GM18520 (cell line): ENCODE results near the gene DYNLRB1.
"Not testable (repeated sequence)": the region's sequence is repeated elsewhere in the genome, so short reads cannot be mapped to it uniquely, and the experiment has no call there.

Source experiments
- ATAC-seq: cut with Tn5 transposase; IDR thresholded peaks from one replicate; pipeline ENCODE4 v1.9.1; 2021; ENCODE audit not compliant: unreplicated experiment

Gene DYNLRB1

DNA sequence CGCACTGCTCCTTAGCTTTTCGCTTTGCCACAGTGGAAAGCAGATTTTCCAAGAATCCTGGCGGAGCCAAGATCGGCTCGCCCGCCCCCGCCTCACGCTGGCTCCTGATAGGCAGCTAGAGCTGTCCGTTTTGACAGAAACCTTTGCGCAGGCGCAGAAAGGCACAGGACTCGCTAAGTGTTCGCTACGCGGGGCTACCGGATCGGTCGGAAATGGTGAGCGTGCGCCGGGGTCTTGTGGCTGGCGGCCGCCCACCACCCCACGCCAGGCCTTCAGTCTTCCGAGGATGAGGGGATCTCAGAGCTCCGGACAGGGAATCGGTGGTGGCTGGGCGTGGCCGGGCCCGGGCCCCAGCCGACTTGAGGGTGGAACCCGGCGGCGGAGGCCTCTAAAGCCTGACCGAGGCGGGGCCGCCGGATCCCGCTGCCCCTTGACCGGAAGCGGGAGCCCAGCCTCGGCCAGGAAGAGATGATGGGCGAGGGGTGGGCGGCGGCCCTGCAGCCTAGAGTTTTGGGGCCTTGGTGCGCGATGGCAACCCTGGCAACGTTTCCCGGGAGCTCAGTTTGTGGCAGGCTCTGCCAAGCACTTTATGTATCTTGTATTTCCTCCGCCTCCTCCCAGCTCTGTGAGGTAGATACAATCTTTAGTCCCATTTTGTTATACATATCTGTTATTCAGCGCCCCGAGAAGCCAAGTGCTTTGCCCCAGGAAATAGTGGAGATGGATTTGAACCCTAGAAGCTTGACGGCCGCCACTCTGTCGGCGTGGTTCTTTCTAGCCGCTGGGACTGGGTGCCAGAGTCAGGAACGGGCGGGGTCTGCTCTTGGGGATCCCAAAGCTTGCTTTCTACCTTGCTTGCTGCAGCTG is at the start of gene DYNLRB1:
Gene DYNLRB1, plus strand, starts transcription at position 176 of the 867 bp plus-strand sequence. Its CDS starts 37 bp downstream, at position 213.
- peak; percentile 60 for ATAC-seq

DNA sequence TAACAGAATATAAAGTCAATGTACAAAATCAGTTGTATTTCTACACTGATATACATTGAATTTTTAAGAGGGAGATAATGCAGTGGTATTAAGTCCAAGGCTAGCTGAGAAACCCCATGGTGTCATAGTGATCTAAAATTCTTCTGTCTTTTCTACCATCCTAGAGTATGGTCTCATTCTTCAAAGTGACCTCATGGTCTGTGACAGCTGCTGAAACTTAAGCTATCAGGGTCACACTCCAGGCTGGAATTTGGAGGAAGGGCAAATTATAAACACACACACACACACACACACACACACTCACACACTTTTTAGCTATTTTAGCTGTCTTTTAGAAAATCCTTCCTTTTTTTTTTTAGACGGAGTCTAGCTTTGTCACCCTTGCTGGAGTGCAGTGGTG is 47.3 kb upstream of the DYNLRB1 start:
- no peak for ATAC-seq

DNA sequence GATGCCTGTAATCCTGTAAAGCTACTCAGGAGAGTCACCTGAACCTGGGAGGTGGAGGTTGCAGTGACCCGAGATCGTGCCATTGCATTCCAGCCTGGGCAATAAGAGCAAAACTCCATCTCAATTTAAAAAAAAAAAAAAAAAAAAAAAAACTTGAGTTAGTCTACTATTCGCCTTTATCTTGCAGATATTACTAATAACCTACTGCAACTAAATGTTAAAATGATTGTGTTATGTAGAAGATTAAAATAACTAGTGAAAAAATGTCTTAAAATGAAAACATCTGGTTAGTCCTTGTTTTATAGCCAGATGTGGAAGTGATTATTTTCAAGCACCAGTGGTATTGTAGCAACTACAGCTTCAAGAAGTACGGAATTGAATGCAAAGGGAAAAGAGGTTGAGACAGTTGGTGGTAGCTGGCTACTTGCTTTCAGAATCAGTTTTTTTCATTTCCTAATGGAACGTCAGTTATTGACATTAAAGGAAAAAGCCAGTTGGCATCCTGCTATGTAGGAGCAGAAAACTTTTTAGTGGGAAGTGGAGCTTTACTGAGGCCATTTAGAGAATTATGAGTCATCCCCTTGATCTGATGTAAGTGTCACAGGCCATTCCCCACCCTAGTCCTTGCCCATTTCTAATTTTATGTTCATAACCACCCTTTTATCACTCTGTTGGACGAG is 43.8 kb upstream of the DYNLRB1 start:
- ATAC-seq = no peak

DNA sequence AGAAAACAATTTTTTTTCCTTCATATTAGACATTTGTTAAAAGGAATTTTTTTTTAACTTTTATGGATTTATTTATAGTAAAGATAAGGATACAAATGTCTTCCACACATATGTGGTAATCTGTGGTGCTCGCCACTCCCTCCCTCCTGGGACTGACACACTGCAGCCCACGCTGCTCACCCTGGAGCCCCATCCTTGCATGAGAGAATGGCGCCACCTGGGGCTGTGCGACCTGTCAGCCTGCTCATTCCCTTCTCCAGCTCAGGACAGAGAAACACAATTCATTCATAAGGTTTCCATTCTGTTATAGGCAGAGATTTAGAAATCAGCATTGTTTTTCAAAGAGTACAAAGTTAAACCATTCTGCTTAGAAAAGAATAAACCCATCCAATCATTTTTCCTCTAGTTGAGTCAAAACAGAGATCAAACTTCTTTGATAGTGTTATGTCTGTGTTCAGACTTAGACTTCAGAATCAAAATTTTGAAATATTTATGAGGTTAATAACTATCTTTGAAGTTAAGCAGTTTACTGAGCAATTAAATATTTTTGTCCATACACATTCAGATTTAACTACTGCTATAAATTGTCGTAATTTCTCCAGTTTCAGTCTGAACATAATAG is 42.8 kb upstream of the DYNLRB1 start:
- ATAC-seq = no peak

DNA sequence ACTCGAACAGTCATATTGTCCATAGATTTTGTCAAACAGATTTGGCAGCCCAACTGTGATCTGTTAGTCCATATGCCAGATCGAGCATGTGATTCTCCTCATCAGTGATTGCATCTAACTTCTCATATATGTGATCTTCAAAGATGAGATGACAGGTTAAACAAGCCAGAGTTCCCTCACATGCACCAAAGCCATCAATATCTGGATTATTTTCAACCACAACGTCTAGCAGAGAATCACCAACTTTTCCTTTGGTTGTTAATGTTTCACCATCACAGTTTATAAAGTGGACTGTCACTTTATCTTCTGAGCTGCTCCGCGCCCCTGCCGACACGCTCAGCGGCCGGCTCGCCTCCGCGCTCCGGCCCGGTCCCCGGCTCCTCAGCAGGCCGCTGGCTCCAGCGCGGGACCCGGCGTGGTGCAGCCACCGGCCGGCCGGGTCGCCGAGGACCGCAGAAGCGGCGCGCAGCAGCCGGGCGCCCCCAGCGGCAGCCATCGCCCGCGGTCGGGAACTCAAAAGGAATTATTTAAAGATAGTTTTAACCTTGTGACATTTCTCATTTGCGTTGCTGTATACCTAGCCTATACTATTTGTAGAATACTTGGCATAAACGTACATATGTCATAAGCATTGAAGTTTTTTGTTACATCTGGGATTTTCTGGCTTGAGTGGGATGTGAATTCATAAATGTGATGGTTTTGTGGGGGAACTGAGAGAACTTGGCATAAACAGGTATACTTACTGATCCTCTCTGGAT is 40.1 kb upstream of the DYNLRB1 start:
- no peak for ATAC-seq

DNA sequence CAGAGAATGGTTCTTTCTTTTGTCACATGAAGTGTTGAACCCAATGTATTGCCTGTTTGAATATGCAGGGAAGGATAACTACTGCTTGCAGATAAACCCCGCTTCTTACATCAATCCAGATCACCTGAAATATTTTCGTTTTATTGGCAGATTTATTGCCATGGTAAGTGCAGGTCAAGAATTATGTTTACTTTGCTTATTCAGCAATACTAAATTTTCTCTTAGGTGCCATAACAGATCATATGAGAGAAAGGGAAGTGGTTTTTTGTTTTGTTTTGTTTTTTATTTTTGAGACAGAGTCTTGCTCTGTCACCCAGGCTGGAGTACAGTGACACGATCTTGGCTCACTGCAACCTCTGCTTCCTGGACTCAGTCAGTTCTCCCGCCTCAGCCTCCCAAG is 36.6 kb upstream of the DYNLRB1 start:
- no peak for ATAC-seq

DNA sequence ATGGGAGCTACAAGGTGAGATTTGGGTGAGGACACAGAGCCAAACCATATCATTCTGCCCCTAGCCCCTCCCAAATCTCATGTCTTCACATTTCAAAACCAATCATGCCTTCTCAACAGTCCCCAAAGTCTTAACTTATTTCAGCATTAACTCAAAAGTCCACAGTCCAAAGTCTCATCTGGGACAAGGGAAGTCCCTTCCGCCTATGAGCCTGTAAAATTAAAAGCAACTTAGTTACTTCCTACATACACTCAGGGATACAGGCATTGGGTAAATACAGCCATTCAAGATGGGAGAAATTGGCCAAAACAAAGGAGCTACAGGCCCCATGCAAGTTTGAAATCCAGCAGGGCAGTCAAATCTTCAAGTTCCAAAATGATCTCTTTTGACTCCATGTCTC is 34.1 kb upstream of the DYNLRB1 start:
- not testable (repeated sequence) for ATAC-seq

DNA sequence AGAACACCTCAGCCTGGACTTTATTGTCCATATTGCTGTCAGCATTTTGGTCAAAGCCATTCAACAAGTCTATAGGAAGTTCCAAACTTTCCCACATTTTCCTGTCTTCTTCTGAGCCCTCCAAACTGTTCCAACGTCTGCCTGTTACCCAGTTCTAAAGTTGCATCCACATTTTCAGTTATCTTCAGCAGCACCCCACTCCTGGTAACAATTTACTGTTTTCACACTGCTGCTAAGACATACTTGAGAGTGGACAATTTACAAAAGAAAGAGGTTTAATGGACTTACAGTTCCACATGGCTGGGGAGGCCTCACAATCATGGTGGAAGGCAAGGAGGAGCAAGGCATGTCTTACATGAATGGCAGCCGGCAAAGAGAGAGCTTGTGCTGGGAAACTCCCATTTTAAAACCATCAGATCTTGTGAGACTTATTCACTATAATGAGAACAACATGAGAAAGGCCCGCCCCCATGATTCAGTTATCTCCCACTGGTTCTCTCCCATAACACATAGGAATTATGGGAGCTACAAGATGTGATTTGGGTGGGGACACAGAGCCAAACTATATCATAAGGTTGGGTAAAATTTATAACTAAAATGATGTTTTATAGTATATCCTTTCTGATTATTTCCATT is 32.5 kb upstream of the DYNLRB1 start:
- ATAC-seq = not testable (repeated sequence)

DNA sequence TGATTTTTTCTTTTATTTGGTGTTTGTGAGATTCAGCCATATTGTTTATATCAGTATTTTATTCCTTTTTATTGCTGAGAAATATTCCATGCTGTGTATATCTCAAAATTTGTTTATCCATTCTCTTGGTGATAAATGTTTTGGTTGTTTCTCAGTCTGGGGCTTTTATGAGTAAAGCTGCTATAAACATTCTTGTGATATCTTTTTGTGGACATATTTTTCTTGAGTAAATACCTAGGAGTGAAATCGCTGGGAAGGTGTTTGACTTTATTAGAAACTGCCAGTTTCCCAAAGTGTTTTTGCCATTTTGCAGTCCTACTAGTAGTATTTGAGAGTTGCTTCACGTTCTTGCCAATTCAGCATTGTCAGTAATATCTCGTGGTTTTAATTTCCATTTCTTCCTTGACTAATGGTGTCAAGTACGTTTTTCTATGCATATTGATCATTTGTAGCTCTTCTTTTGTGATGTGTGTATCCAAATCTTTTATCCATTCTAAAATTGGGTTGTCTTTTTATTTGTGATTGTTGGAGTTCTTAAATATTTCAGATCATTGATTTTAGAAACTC is 31.1 kb upstream of the DYNLRB1 start:
- no peak for ATAC-seq

DNA sequence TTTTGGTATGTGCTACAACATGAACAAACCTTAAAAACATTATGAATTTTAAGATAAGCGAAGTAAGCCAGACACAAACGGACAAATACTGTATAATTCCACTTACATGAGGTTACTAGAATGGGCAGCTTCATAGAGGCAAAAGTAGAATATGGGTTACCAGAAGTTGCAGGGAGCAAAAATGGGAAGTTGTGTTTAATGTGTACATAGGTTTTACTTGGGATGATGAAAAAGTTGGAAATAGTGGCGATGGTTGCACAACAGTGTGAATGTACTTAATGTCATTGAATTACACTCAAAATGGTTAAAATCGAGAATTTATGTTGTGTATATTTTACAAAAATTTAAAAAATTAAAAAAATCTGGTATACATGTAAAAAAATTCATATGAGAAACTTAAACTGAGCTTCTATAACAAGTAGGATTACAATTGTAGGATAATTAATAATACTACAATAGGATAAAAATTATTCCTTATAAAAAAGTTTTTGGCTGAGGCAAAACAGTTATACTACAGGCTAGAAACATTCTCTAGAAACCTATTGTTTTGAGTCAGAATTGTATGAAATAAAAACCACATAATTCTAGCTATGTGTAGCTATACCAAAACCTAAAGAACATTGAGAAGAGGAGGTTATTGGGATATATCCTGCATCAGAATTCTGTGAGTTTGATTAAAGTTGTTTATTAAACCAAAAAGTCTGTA is 24.8 kb upstream of the DYNLRB1 start:
- ATAC-seq = no peak

DNA sequence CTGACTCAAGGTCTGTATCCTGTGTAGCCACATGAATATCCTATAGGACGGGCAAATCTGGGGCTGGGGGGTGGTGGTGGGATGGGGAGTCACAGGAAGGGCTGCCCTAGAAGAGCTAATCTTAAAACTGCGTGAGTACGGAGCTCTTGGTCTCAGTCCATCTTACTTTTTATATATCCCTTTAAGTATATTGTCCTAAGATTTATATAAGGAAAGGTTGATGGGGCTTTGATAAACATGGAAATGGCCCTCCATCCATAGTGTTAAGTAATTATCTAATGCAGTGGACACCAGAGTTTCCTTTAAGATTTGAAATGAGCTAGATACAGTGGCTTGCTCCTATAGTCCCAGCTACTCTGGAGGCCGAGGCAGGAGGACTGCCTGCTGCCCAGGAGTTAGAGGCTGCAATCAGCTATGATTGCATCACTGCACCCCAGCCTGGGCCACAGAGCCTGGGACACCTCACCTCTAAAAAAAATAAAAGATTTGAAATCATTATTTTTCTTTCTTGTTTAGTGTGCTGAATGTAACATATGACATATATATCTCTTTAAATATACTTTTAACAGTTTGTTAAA is 24.2 kb upstream of the DYNLRB1 start:
- ATAC-seq = no peak

DNA sequence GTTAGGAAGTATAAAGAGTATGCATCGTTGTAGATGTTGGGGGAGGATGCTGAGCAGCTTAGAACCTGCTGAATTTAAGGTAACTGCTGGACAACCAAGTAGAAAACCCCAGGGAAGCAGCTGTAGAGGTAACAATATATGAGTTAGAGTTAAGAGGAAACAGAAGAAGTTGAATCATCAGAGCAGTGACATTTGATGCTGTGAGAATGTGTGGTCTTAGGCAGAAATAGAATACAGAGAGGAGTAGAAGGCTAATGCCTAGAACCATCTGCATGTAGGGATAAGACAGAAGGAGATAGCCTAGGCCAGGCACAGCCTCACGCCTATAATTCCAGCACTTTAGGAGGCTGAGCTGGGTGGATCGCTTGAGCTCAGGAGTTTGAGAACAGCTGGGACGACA is 22.6 kb upstream of the DYNLRB1 start:
- no peak for ATAC-seq

DNA sequence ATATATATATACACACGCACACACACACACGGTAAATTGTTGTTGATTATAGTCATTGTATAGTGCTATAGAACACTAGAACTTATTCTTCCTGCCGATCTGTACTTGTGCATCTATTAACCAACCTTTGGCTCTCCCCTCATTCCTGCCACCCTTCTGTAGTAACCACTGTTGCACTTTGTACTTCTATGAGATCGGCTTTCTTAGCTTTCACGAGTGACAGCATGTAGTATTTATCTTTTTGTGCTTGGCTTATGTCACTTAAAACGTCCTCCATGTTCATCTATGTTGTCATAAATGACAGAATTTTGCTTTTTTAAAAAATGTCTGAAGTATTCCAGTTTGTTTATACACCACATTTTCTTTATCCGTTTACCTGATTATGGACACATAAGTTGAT is 20.9 kb upstream of the DYNLRB1 start:
- no peak for ATAC-seq

DNA sequence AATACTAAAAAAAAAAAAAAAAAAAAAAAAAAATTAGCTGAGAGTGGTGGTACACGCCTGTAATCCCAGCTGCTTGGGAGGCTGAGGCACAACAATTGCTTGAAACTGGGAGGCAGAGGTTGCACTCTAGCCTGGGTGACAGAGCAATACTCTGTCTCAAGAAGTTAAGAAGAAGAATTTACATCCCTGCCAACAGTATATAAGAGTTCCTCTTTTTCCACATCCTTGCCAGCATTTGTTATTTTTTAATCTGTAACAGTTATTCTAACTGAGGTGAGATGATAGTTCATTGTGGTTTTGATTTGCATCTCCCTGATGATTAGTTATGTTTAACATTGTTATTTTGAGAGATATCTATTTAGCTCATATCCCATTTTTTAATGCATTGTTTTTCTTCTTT is 20.3 kb upstream of the DYNLRB1 start:
- no peak for ATAC-seq

DNA sequence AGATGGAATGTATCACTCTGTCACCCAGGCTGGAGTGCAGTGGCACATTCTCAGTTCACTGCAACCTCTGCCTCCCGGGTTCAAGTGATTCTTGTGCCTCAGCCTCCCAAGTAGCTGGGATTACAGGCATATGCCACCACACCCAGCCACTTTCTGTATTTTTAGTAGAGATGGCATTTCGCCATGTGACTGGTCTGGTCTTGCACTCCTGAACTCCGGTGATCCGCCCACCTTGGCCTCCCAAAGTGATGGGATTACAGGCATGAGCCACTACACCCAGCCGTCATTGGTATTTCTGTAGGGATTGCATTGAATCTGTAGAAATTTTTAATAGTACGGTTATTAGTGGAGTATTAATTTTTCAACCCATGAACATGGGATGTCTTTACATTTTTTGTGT is 18.6 kb upstream of the DYNLRB1 start:
- not testable (repeated sequence) for ATAC-seq

DNA sequence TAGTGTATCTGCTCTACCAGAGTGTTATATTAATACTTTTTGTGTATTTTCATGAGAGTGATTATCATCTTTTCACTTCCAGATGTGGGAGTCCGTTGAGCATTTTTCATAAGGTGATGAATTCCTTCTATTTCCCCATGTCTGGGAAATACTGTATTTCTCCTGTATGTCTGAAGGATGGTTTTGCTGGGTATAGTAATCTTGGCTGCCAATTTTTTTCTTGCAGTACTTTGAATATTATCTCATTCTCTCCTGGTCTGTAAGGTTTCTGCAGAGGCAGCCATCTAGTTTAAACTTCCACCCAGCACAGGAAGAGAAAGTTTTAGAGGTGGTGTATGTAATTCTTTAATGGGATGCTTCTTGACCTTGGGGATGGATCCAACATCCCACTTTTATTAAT is 15.4 kb upstream of the DYNLRB1 start:
- ATAC-seq = no peak

DNA sequence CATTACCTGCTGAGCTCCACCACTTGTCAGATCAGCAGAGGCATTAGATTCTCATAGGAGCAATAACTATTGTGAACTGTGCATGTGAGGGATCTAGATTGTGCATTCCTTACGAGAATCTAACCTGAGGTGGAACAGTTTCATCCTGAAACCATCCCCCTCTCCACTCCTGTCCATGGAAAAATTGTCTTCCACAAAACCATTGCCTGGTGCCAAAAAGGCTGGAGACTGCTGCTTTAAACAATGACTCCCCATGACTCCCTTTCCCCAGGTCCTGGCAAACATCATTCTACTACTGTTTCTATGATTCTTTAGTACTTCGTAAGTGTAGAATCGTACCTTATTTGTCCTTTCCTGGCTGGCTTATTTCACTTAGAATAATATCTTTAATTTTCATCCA is 9.7 kb upstream of the DYNLRB1 start:
- no peak for ATAC-seq

DNA sequence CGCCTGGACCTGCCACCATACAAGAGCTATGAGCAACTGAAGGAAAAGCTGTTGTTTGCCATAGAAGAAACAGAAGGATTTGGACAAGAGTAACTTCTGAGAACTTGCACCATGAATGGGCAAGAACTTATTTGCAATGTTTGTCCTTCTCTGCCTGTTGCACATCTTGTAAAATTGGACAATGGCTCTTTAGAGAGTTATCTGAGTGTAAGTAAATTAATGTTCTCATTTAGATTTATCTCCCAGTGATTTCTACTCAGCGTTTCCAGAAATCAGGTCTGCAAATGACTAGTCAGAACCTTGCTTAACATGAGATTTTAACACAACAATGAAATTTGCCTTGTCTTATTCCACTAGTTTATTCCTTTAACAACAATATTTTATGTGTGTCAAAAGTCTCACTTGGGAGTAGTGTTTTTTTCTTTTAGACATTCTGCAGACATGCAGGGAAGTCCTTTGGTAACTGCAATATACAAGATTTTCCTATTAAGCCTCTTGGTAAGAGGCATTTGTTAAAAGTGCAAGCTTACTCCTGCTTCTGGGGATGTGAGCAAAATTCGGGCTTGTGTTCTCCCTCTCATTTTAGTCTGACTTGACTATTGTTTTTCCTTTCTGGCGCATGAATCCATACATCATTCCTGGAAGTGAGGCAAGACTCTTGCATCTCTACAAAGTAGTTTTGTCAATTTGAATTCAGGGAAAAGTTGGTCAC is 8.4 kb upstream of the DYNLRB1 start:
- no peak for ATAC-seq

DNA sequence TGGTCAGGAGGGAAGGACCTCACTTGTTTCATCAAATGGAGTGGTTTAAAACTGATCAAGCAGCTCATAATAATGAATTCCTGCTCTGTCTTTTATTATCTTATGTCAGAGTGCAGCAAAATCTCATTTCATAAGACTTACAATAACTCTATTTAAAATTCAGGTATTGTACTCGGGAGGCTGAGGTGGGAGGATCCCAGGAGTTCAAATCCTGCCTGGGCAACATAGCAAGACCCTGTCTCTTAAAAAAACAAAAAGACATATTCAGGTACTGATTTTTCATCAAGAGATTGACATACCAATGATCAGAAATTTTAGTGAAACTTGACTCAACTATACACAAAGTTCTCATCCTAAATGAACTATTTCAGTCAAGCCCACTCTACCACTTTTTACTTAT is 5.6 kb upstream of the DYNLRB1 start:
- ATAC-seq = no peak
